Femur (tissue), 1 donor: Measurements from ENCODE around the gene DOP1B.
"Not testable (repeated sequence)": the region's sequence is repeated elsewhere in the genome, so short reads cannot be mapped to it uniquely, and the experiment has no call there.

ENCODE experiments used
- DNase-seq: peaks from one replicate; pipeline ENCODE4 v3.0.0-alpha.2; 2017

Gene DOP1B, protein sequence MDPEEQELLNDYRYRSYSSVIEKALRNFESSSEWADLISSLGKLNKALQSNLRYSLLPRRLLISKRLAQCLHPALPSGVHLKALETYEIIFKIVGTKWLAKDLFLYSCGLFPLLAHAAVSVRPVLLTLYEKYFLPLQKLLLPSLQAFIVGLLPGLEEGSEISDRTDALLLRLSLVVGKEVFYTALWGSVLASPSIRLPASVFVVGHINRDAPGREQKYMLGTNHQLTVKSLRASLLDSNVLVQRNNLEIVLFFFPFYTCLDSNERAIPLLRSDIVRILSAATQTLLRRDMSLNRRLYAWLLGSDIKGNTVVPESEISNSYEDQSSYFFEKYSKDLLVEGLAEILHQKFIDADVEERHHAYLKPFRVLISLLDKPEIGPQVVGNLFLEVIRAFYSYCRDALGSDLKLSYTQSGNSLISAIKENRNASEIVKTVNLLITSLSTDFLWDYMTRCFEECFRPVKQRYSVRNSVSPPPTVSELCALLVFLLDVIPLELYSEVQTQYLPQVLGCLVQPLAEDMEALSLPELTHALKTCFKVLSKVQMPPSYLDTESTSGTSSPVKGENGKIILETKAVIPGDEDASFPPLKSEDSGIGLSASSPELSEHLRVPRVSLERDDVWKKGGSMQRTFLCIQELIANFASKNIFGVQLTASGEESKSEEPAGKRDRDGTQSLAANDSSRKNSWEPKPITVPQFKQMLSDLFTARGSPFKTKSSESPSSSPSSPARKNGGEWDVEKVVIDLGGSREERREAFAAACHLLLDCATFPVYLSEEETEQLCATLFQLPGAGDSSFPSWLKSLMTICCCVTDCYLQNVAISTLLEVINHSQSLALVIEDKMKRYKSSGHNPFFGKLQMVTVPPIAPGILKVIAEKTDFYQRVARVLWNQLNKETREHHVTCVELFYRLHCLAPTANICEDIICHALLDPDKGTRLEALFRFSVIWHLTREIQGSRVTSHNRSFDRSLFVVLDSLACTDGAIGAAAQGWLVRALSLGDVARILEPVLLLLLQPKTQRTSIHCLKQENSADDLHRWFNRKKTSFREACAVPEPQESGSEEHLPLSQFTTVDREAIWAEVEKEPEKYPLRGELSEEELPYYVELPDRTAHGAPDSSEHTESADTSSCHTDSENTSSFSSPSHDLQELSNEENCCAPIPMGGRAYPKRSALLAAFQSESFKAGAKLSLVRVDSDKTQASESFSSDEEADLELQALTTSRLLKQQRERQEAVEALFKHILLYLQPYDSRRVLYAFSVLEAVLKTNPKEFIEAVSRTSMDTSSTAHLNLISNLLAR (N-terminal part only)

DNA sequence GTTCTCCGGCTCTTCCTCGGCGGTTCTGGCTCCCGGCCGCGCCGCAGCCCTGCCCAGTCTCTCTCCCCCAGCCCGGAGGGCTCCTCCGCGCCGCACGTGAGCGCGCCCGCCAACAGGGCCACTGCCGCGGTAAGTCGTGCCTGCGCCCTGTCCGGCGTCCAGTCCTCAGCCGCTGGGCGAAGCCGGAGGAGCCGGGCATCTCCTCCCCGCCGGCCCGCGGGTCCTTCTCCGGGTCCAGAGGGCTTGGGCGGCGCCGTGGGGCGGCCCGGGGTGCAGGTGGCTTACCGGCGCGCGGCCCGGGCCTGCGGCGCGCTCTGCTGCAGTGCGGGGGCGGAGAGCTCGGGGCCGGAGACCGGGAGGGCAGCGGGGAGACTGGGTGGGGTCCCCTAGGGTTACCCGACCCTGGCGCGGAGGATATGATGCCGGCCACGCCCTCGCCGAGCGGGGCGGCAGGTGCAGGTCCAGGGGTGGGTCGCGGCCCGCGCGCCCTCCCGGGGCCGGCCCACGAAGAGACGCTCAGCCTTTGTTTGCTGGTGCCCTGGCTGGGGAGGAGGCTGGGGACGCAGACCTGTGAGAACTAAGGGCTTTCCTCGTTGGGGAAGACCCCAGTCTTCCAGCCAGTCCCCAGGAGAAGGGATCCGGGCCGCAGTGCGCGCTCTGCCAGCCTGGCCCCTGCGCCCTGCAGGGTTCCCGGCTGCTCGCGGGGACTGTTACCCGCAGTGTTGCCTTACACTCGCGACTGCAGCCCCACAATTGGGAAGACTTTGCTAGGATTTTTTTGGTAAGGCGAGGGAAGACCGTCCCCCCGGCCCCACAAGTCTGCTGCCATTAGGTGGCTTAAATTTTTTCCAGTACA, at the start of gene DOP1B:
Gene DOP1B (plus strand): TSS at position 10 of the 856 bp plus-strand sequence. CDS start 7,910 bp downstream, outside the sequence.
- no peak for DNase-seq

DNA sequence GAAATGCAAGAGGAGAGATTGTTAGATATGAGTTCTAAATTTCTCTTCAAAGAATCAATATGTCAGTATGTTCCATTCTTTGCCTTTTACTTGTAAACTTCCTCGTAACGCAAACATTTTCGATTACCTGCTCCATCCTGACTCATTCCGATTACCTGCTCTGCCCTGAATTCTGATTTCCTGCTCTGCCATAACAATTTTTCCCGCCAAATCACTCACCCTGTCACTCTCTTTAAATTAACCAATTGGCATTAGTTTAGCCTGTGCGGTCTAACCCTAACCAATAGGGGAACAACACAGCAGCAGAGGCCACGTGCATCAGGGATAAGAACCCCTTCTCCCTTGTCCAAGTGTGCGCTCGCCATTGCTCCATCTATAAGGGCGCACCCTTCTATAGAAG, 46.8 kb upstream of the DOP1B start:
- DNase-seq, result no peak

DNA sequence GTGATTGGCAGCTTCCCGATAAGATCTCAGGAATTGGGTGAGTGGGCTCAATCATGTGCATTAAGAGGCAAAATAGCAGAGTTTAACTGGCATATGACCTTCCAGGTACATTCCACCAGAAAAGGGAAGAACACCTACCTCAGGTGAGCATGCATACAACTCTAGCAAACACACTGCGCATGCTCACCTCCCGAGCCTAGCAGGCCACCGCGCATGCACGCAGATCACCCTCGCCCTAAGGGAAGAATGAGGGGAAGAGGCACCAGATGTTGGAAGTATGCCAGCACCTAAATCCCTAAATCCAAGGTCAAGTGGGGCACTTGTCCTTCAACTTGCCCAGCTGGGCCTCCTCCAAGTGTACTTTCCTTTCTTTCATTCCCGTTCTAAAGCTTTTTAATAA, 45.4 kb upstream of the DOP1B start:
- no peak for DNase-seq

DNA sequence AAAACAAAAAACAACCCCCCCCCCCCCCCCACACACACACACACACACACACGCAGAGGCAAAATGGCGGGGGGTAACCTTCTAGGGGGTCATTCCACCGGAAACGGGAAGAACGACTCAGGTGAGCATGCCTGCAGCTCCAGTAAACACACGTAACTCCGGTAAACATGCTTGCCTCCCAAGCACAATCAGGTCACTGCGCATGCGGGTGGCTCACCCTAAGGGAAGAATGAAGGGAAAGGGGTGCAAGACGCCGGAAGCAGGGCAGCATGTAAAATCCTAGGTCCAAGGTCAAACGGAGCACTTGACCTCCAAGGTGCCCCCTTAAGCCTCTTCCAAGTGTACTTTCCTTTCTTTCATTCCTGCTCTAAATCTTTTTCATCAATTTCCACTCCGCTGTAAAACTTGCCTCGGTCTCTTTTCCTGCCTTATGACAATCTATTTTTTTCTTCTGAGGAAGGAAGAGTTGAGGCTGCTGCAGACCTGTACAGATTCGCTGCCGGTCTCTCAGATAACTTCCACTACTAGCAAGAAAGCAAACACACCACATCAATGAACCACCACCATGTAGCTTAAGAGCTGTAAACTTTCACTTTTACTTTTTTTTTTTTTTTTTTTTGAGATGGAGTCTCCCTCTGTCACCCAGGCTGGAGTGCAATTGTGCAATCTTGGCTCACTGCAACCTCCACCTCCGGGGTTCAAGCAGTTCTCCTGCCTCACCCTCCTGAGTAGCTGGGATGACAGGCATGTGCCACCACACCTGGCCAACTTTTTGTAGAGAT, 42.8 kb upstream of the DOP1B start:
- no peak for DNase-seq

DNA sequence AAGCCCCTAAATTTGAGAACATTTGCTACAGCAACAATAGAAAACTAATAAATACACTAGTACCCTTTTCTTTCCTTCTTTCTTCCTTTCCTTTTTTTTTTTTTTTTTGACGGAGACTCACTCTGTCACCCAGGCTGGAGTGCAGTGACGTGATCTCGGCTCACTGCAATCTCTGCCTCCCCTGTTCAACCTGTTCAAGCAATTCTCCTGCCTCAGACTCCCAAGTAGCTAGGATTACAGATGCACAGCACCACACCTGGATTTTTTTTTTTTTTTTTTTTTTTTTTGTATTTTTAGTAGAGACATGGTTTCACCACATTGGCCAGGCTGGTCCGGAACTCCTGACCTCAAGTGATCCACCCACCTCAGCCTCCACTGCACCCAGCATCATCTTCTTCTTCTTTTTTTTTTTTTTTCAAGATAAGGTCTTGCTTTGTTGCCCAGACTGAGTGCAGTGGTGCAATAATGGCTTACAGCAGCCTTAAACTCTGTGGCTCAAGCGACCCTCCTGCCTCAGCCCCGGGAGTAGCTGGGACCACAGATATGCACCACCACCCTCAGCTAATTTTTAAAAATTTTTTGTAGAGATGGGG, 41.4 kb upstream of the DOP1B start:
- DNase-seq, result no peak

DNA sequence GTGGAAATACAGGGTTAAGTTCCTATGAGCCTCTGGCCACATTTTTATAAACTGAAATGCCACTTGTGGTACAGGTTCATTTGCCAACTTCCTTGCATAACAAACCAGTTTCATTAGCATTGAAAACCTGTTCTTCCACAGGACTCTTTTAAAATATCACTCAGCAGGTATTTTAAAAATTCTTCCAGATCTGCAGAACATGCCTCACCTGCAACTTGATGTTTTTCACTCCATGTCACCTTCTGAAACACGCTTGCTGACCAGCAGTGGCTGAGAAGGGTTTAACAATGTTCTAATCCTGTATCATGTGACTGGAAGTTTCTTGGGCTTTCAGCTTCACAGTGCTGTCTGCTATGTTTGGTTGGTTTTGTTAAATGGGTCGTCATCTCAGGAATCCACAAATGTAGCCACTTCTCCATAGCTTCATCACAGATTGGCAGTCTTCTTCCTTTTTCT, 39.3 kb upstream of the DOP1B start:
- DNase-seq, result no peak

DNA sequence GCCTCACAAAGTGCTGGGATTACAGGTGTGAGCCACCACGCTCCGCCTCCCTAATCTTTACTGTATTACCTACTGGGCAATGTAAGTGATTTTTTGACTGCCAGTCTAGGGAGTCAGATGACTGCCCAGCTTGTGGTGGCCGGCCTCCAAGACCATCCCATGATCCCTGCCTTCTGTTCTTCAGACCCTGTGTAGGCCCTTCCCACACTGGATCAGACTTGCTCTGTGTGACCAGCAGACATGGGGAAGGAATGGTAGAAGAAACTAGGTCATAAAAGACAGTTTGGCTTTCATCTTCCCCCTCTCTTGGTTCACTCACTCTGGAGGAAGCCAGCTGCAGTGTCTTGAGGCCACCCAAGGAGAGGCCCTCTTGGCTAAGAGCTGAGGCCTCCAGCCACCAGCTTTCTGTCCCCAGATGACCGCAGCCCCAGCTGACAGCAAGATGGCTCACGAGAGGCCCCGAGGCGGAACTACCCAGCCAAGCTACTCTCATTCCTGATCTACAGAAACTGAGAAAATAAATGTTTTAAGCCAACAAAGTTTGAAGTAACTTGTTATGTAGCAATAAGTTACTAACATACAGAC, 36.2 kb upstream of the DOP1B start:
- DNase-seq, result no peak

DNA sequence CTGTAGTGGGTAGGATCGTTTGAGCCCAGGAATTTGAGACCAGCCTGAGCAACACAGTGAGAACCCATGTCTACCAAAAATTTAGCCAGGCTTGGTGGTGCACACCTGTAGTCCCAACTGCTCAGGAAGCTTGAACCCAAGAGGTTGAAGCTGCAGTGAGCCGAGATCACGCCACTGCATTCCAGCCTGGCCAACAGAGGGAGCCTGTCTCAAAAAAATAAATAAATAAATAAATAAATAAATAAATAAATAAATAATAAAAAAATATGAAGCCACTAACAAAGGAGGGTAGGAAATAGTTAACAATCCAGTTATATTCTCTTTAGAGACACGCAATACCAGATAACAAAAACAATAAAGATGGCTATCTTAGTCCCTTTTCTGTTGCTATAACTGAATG, 33.6 kb upstream of the DOP1B start:
- no peak for DNase-seq

DNA sequence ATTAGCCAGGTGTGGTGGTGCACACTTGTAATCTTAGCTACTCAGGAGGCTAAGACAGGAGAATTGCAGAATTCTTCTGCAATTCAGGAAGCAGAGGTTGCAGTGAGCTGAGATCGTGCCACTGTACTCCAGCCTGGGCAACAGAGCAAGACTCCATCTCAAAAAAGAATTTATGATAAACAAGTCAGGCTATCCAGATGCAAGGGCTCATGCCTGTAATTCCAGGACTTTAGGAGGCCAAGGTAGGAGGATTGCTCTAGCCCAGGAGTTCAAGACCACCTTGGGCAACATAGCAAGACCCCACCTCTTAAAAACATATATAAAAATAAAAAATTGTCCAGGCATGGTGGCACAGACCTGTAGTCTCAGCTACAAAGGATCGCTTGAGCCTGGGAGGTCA, 32.2 kb upstream of the DOP1B start:
- DNase-seq, result no peak

DNA sequence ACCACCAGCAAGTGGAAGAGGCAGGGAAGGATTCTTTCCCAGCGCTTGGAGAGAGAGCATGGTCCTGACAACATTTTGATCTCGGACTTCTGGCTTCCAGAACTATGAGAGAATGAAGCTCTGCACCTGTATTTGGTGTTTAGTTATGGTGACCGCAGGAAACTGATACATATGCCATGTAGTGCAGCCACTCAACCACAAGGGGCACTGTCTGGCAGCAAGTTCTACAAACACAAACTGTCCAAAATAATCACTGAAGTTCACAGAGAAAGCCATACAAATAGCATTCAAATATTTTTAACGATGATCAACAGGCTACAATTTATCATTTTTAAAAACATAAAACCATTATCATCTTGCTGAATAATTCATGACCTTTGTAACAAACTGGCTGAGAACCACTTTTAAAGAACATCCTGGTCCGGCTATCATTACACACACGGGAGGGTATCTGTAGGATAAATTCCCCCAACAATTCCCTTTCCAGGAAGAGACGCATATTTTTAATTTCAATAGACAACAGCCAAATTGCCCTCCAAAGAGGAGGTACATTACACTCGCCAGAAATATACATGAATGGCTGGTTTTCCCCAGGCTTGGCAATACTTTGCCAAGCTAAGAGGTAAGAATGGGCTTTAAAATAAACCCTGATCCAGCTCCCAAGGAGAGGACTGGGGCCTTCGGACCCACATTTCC, 31.0 kb upstream of the DOP1B start:
- DNase-seq, result peak; percentile 54

DNA sequence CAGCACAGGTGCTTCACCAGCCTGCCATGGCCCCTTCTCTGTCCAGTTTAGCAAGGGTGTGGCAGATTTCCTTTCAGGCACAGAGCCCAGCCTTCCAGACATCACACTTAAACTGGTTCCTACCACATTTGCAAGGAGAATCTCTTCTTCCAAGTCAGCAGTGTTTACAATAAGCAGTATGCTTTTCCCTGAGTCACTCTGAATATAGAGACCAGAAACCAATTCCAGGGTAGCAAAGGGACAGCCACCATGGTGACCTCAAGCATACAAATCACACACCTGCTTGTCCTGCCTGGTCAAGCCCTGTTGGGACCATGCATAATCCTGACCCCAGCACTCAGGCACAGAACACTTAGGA, 30.4 kb upstream of the DOP1B start:
- DNase-seq, result no peak

DNA sequence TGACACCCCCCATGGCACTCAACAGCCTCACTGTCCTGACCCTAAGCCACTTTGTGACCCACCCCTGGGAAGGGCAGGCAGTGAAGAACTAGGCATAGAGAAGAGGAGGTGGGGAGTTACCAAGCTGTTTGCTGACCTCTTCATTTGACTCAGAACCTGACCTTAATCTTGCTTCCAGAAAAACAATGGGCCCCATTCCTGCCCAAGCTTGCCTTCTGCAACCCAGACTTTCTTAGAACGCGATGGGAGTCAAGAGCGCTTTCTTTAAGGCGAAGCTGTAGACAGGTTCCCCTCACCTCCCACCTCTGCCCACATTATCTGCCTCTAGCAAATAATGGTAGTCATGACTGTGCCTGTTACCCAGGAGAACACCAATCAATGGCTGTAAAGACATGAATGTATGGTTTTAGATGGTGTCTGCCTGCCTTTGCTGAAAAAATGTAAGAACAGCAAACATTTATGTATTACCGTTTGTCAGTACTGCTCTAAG, 30.0 kb upstream of the DOP1B start:
- no peak for DNase-seq

DNA sequence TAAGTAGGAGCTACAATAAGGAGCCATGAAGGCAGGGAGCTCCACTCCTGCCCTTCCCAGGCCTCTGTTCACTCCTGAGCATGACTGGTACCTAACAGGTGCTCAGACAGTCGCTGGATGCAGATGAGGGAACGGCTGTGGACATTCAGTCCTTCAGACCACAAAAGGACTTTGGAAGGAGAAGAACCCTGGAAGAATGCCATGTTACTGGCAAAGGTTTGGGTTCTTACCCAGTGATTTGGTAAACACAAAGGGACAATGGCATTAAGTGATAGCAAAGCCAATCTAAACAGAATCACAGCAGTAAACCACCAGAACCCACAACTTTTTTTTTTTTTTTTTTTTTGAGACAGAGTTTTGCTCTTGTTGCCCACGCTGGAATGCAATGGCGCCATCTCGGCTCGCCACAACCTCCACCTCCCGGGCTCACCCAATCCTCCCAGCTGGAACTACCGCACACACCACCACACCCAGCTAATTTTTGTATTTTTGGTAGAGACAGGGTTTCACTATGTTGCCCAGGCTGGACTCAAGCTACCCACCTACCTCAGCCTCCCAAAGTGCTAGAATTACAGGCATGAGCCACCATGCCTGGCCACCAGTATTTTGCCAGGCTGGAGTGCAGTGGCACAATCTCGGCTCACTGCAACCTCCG, 29.2 kb upstream of the DOP1B start:
- no peak for DNase-seq

DNA sequence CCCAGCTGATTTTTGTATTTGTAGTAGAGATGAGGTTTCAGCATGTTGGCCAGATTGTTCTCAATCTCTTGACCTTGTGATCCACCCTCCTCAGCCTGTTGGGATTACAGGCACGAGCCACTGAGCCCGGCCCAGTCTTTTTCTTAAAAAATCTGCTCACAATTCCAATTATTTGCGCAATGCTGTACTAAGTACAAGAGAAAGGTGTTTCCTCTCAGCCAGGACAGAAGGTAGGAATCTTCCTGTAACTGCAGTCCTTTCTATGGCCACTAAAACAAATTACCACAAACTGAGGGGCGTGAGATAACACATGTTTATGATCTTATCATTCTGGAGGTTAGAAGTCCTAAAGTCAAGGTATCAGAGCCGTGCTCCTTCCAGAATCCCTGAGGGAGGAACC, 28.6 kb upstream of the DOP1B start:
- no peak for DNase-seq

DNA sequence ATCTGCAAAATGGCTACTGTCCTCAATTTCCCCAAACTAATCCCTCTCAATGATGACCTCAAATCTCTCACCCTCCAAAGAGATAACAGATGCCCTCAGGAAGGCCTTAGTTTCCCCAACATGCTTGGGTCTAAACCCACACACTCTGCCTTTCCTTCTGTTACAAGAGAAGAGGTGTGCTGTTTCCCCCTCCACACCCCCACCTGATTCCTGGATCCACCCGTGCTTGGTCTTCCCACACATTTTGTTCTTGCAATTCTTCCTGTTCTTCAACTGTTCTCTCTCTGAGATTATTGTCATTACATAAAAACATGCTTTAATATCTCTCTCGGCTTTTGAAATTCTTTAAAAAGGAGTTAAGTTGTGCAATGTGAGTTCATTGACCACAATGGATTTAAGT, 27.4 kb upstream of the DOP1B start:
- DNase-seq, result no peak

DNA sequence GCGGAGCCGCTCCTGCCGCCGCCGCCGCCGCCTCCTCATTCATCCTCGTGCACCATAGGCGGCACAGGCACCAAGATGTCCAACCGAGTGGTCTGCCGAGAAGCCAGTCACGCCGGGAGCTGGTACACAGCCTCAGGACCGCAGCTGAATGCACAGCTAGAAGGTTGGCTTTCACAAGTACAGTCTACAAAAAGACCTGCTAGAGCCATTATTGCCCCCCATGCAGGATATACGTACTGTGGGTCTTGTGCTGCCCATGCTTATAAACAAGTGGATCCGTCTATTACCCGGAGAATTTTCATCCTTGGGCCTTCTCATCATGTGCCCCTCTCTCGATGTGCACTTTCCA, 26.2 kb upstream of the DOP1B start:
- DNase-seq, result not testable (repeated sequence)

DNA sequence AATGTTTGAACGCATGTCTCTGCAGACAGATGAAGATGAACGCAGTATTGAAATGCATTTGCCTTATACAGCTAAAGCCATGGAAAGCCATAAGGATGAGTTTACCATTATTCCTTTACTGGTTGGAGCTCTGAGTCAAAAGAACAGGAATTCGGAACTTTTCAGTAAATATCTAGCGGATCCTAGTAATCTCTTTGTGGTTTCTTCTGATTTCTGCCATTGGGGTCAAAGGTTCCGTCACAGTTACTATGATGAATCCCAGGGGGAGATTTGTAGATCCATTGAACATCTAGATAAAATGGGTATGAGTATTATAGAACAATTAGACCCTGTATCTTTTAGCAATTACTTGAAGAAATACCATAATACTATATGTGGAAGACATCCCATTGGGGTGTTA, 25.8 kb upstream of the DOP1B start:
- not testable (repeated sequence) for DNase-seq

DNA sequence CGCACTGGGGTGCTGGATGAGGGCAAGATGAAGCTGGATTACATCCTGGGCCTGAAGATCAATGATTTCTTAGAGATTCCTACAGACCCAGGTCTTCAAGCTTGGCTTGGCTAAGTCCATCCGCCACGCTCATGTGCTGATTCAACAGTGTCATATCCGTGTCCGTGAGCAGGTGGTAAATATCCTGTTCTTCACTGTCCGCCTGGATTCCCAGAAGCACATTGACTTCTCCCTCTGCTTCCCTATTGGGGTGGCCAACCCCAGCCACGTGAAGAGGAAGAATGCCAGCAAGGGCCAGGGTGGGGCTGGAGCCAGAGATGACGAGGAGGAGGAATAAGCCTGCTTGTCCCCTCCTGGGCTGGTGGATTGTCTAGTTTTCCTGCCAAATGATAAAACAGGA, 23.9 kb upstream of the DOP1B start:
- DNase-seq, result no peak

DNA sequence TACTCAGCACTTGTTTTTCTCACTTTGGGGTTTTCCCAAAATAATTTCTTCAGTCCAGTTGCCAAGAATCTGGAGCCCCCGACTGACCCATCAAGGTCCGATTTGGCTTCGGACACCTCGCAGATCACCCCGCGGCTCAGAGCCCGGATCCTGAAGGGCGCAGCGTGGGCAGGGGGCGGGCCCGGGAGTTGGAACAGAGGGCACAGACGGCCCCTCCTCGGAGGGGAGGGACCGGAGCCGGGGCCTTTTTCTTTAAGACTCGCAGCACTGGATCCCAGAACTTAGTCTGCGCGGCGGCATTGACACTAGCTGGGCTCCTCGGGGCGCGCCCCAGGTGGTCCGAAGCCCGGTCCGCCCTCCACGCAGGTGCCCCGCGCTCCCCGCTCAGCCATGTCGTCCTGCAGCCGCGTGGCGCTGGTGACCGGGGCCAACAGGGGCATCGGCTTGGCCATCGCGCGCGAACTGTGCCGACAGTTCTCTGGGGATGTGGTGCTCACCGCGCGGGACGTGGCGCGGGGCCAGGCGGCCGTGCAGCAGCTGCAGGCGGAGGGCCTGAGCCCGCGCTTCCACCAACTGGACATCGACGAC, 21.7 kb upstream of the DOP1B start, which contains the start of gene CBR3:
Gene CBR3 (plus strand): TSS at position 277 of the 588 bp plus-strand sequence. CDS start 114 bp downstream, at position 391.
- peak; percentile 52 for DNase-seq
